ENCODE data around the gene CACNA2D1.
A peak's percentile ranks its signal among the peaks of the same experiment; 100 is the strongest.

Gene CACNA2D1

DNA sequence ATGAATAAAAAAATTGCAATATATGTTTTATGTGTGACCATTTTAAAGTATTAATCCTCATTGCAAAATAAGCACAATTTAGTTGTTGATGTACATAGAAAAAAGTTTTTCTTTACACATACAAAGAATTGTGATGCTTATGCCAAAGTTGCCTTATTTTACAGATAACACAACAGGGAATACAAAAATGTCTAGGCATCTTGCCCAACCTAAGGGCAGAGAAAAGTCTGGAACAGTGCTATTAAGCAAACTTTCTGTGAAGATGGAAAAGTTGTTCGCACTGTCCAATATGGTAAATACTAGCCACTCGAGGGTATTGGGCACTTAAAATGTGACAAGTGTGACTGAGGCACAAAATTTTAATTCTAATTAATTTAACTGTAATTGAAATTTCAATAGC, 483.6 kb downstream of the CACNA2D1 start:
- DNase-seq (ENCODE audit: low spot score) = no peak

DNA sequence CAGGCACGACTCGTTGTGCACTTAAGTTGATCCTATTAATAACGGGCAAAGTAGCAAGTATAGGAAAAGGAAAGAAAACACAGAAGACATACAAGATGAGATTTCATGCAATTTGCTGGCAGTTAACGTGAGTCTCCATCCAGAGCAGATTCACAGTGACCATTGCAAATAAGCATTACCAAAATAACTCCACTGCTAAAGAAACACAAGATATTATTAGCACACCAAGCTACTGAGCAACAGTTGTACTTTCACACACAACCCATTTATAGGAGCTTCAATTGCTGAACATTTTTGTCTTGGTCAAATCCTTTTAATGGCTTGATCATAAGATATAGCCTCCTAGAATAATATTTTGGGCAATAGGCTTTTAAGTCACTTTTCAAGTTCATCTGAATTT, 486.1 kb downstream of the CACNA2D1 start:
- DNase-seq (ENCODE audit: low spot score) = no peak

DNA sequence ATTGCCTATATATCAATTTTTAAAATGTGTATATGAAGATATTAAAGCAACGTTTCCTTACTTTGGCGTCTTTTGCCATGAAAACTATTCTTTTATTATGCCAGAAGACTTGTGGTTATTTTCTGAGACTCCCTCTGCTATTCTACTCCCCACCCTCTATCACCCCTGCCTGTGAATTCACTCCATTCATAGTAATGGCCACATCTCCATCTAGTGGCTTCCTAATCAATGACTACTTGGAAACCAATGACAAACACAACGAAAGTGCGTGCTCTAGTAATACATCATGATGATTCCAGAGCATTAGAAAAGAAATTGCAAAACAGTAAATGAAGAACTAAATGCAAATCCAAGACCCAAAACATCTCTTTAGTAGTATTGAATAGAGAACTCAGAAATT, 487.1 kb downstream of the CACNA2D1 start:
- peak; percentile 54 for DNase-seq (ENCODE audit: low spot score)

DNA sequence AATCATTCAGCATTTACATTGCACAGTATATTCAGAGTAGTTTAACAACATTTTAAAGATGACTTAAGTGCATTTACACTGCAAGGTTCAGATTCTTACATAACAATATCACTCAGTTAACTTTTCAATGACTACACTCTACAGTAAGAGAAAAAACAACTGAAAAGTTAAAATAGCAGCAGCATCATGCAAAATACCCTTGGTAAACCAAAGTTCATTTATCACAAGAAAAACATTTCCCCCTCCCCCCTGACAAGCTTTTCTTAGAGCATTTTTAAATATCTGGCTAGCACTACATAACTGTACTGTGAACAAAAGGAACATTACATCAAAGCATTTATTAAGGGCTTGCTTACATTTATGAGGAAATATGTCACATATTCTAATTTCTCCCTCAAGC, 494.3 kb downstream of the CACNA2D1 start:
- DNase-seq (ENCODE audit: low spot score) = no peak

GRCh38 chr7:81944058-81944457, 499.5 kb downstream of the CACNA2D1 start:
- no peak for DNase-seq (ENCODE audit: low spot score)

GRCh38 chr7:81937091-81937490, 506.5 kb downstream of the CACNA2D1 start:
- no peak for DNase-seq (ENCODE audit: low spot score)

GRCh38 chr7:81934596-81935301, 508.8 kb downstream of the CACNA2D1 start:
- no peak for DNase-seq (ENCODE audit: low spot score)

GRCh38 chr7:81932936-81933335, 510.6 kb downstream of the CACNA2D1 start:
- no peak for DNase-seq (ENCODE audit: low spot score)

- no peak for DNase-seq (ENCODE audit: low spot score)
Measured at GRCh38 chr7:81929386-81929785, 514.2 kb downstream of the CACNA2D1 start.

GRCh38 chr7:81926154-81926553, 517.4 kb downstream of the CACNA2D1 start:
- no peak for DNase-seq (ENCODE audit: low spot score)

GRCh38 chr7:81925530-81925929, 518.0 kb downstream of the CACNA2D1 start:
- DNase-seq (ENCODE audit: low spot score) = no peak

- DNase-seq (ENCODE audit: low spot score) = no peak
Measured at GRCh38 chr7:81924494-81924893, 519.1 kb downstream of the CACNA2D1 start.

DNA sequence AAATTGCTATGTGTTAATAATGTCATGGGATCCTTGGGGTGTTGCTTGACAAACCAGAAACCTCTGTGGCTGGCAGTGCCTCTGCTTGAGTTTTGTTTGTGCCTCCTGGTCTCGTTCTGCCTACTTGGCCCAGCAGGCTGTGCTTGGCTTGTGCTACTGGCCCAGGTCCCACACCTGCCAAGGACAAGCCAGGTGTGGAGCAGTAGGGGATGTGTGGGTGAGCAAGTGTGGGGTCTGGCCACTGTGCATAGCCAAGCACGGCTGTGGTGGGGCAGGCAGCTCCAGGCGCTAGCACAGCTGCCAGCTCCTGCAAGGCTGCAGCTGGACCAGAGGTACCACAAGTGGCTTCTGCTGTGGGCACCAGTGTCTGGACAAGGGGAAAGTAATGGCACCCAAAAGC, 524.1 kb downstream of the CACNA2D1 start:
- DNase-seq (ENCODE audit: low spot score) = no peak

GRCh38 chr7:81908220-81908619, 535.4 kb downstream of the CACNA2D1 start:
- no peak for DNase-seq (ENCODE audit: low spot score)

DNA sequence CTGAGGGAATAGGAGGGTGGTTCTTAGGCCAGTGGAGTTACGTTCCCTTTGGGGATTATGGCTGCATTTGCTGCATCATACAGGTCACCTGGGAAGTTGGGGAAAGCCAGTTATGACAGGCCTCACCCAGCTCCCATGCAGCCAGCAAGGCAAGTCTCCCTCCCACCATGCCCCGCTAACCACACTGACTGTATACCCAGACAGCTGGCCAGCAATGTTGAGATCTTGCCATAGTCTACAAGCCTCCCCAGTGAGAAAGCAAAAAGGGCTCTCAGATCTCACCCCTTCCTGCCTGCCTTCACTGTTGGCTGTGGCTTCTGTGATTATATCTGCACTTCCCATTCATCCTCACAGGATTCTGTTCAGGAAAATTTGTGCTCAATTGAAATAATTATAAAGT, 540.5 kb downstream of the CACNA2D1 start:
- no peak for DNase-seq (ENCODE audit: low spot score)

DNA sequence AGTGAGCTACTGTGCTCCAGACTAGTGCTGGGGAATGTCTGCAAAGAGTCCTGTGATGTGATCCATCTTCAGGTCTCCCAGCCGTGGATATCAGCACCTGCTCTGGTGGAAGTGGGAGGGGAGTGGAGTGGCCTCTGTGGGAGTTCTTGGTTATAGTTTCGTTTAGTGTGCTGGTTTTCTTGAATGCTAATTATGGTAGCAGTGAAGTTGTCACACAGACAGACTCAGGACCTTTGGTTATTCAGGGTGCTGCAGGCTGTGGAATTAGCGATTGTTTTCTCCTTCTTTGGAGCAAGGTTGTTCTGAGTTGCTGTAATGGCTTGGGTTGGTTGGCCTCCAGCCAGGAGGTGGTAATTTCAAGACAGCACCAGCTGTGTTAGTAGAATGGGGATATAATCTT, 541.0 kb downstream of the CACNA2D1 start:
- no peak for DNase-seq (ENCODE audit: low spot score)

Measured in iPS-NIHi11 (cell line).